Endodermal cell (in vitro differentiated cells): ENCODE results near the gene KDF1. TPM values are rescaled to one million over a fixed set of nuclear protein-coding genes. Genes with fewer than 3 reads are reported as not detected.

Source experiments
- DNase-seq: peaks from one replicate; pipeline ENCODE4 v3.0.0-alpha.2; 2017
- H3K27ac ChIP-seq: 2 replicates; pipeline ENCODE4 v1.5.1; 2013; ENCODE audit warnings: mild to moderate bottlenecking, low read depth, low read length, moderate library complexity
- H3K27me3 ChIP-seq: 2 replicates; pipeline ENCODE4 v1.6.1; 2013; ENCODE audit warnings: mild to moderate bottlenecking, low read length, moderate library complexity; ENCODE audit not compliant: insufficient read depth, control insufficient read depth, poor library complexity, severe bottlenecking
- H3K36me3 ChIP-seq: 2 replicates; pipeline ENCODE4 v1.7.0; 2013; ENCODE audit warnings: mild to moderate bottlenecking, low read length, moderate library complexity; ENCODE audit not compliant: control insufficient read depth, insufficient read depth
- H3K4me1 ChIP-seq: one replicate; pipeline ENCODE4 v1.7.0; 2013; ENCODE audit warnings: low read length; ENCODE audit not compliant: control insufficient read depth, insufficient read depth
- H3K4me3 ChIP-seq: 2 replicates; pipeline ENCODE4 v1.5.1; 2013; ENCODE audit warnings: mild to moderate bottlenecking, low read length, moderate library complexity
- H3K9ac ChIP-seq: 2 replicates; pipeline ENCODE4 v1.6.1; 2013; ENCODE audit warnings: mild to moderate bottlenecking, low read length, moderate library complexity; ENCODE audit not compliant: poor library complexity, severe bottlenecking; ENCODE audit errors: extremely low read depth
- H3K9me3 ChIP-seq: 2 replicates; pipeline ENCODE4 v1.6.1; 2013; ENCODE audit warnings: mild to moderate bottlenecking, low read length, moderate library complexity; ENCODE audit not compliant: control insufficient read depth
- H3K27ac Mint-ChIP-seq: 2 replicates; pipeline ENCODE4 v1.8.0; 2020; ENCODE audit warnings: mixed read lengths
- H3K27me3 Mint-ChIP-seq: 2 replicates; pipeline ENCODE4 v1.8.0; 2021; ENCODE audit warnings: mild to moderate bottlenecking, mixed read lengths; ENCODE audit not compliant: insufficient read depth
- H3K36me3 Mint-ChIP-seq: 2 replicates; pipeline ENCODE4 v1.8.0; 2020; ENCODE audit warnings: low read depth, mixed read lengths
- H3K4me1 Mint-ChIP-seq: 2 replicates; pipeline ENCODE4 v1.8.0; 2020; ENCODE audit warnings: mixed read lengths
- H3K4me3 Mint-ChIP-seq: 2 replicates; pipeline ENCODE4 v1.8.0; 2020; ENCODE audit warnings: mild to moderate bottlenecking, moderate library complexity, mixed read lengths
- H3K9me3 Mint-ChIP-seq: 2 replicates; pipeline ENCODE4 v1.8.0; 2020; ENCODE audit warnings: mild to moderate bottlenecking, mixed read lengths
- WGBS, 2 experiments: methylation state at CpG; one replicate each; pipeline versions ENCODE4 v1.1.5 to v1.1.7; 2013; ENCODE audit warnings: missing lambda C conversion rate in 2 of 2, mixed read lengths in 1 of 2; ENCODE audit not compliant: insufficient coverage in 1 of 2, insufficient read length in 1 of 2; 5-methylcytosine and 5-hydroxymethylcytosine counted together
- total RNA-seq, 2 donors: library from RNA; stranded (reverse); fragmentation: NEBNext Ultra II Directional in 1 of 2; extraction: Animal tissue kit (Norgen Biotek cat#: 25700) in 1 of 2; gene quantifications; 2 replicates in 1 of 2; 3 replicates in 1 of 2; pipeline ENCODE4 v1.2.1, GENCODE V29; 2021
- TF ChIP-seq, protein P1 (sequence below): fragments of 200-600 bp; sonication (generic); conservative IDR thresholded peaks from 2 replicates; pipeline ENCODE4 v1.5.0; 2021; ENCODE audit warnings: antibody characterized with exemption, mild to moderate bottlenecking

Gene KDF1
- total RNA-seq, 2 donors from 2014 or later: 17.2 to 22.7 TPM

GRCh38 chr1:27005166-27005530 is 44.9 kb upstream of the KDF1 start:
- peaks cover 20% of the 10 kb centered on the region for H3K36me3 ChIP-seq
- H3K27me3 ChIP-seq: no peaks in the 10 kb centered on the region
- WGBS, 2 experiments: 93% methylated on average over 3 of the region's 3 CpGs; no CpG with 5 or more reads in 1 of the 2 experiments
- Mint-ChIP-seq H3K4me3 (no peak overlapping the region), H3K27me3 (no peaks in the 10 kb centered on the region), H3K27ac (peak overlapping the region; percentile 74), H3K36me3 (peaks cover 20% of the 10 kb centered on the region), H3K4me1 (peaks cover 46% of the 10 kb centered on the region), H3K9me3 (no peaks in the 10 kb centered on the region)
- H3K4me3 ChIP-seq: no peak overlapping the region
- no peak overlapping the region for H3K9ac ChIP-seq
- TF ChIP-seq, protein P1, sequence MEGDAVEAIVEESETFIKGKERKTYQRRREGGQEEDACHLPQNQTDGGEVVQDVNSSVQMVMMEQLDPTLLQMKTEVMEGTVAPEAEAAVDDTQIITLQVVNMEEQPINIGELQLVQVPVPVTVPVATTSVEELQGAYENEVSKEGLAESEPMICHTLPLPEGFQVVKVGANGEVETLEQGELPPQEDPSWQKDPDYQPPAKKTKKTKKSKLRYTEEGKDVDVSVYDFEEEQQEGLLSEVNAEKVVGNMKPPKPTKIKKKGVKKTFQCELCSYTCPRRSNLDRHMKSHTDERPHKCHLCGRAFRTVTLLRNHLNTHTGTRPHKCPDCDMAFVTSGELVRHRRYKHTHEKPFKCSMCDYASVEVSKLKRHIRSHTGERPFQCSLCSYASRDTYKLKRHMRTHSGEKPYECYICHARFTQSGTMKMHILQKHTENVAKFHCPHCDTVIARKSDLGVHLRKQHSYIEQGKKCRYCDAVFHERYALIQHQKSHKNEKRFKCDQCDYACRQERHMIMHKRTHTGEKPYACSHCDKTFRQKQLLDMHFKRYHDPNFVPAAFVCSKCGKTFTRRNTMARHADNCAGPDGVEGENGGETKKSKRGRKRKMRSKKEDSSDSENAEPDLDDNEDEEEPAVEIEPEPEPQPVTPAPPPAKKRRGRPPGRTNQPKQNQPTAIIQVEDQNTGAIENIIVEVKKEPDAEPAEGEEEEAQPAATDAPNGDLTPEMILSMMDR: no peak
- no peak for DNase-seq
- no peaks in the 10 kb centered on the region for H3K9me3 ChIP-seq
- H3K27ac ChIP-seq: peak overlapping the region; percentile 68
- H3K4me1 ChIP-seq: peaks cover 20% of the 10 kb centered on the region

DNA sequence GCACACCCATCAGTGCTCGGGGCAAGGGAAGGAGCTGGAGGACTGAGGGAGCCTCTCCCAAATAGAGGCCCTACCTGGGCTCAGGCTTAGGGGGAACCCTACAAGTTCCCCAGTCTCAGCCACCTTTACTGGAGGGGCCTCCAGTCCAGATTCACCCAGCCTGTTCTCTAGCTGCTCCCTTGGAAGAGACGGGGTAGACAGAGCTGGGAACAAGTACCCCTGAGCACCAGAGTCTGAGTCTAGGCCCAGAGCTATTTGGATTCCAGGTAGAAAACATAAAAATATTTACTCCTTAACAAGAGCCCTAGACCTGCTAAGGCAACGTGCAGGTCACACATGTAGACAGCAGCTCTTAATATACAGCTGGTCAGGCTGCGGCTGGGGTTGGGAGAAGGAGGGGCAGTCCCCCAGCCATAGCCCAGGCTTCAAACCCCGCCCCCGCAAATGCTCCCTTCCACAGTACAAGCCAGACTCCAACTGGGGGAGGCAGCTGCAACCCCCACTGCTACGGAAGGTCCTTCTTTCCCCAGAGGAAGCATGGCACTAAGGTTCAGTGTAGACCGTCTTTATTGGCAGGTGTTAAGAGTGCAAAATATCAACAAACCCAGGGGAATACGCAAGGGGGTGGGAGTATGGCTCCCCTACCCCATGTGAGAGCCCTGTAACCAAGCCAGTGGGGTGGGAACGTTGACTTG is 44.4 kb upstream of the KDF1 start:
- peak; percentile 73 for DNase-seq
- H3K27ac ChIP-seq: peak overlapping the region; percentile 68
- H3K9me3 ChIP-seq: no peaks in the 10 kb centered on the region
- H3K36me3 Mint-ChIP-seq: peaks cover 21% of the 10 kb centered on the region
- peaks cover 46% of the 10 kb centered on the region for H3K4me1 Mint-ChIP-seq
- TF ChIP-seq, protein P1: no peak
- H3K27ac Mint-ChIP-seq: peak overlapping the region; percentile 74
- peaks cover 20% of the 10 kb centered on the region for H3K36me3 ChIP-seq
- H3K4me1 ChIP-seq: peaks cover 18% of the 10 kb centered on the region
- no peaks in the 10 kb centered on the region for H3K27me3 ChIP-seq
- no peaks in the 10 kb centered on the region for H3K9me3 Mint-ChIP-seq
- H3K4me3 ChIP-seq: no peak overlapping the region
- WGBS, 2 experiments: 78 to 85% methylated on average over 2 to 10 of the region's 10 CpGs
- no peak overlapping the region for H3K9ac ChIP-seq
- H3K27me3 Mint-ChIP-seq: no peaks in the 10 kb centered on the region
- no peak overlapping the region for H3K4me3 Mint-ChIP-seq

- peaks cover 21% of the 10 kb centered on the region for H3K36me3 Mint-ChIP-seq
- DNase-seq: peak; percentile 64
These were observed 43.6 kb upstream of the KDF1 start for GRCh38 chr1:27003745-27004470.

More at GRCh38 chr1:27003745-27004470, 43.6 kb upstream of the KDF1 start:
- no peaks in the 10 kb centered on the region for H3K27me3 Mint-ChIP-seq
- WGBS, 2 experiments: 83 to 87% methylated on average over 7 of the region's 7 CpGs
- no peak overlapping the region for H3K9ac ChIP-seq
- H3K9me3 ChIP-seq: no peaks in the 10 kb centered on the region
- H3K4me3 Mint-ChIP-seq: no peak overlapping the region
- H3K4me1 ChIP-seq: peaks cover 17% of the 10 kb centered on the region
- TF ChIP-seq, protein P1: no peak
- no peaks in the 10 kb centered on the region for H3K9me3 Mint-ChIP-seq
- H3K36me3 ChIP-seq: peaks cover 20% of the 10 kb centered on the region
- H3K27ac Mint-ChIP-seq: peak overlapping the region; percentile 74
- H3K27me3 ChIP-seq: no peaks in the 10 kb centered on the region
- no peak overlapping the region for H3K4me3 ChIP-seq
- peak overlapping the region; percentile 68 for H3K27ac ChIP-seq
- H3K4me1 Mint-ChIP-seq: peaks cover 45% of the 10 kb centered on the region
